Tibial nerve (tissue), 4 donors: ENCODE measurements around the gene TRIM62. TPM values are rescaled to one million over a fixed set of nuclear protein-coding genes. Genes with fewer than 3 reads are reported as not detected.

ENCODE experiments used
- DNase-seq, 2 donors: peaks; one replicate each; pipeline ENCODE4 v3.0.0-alpha.2; 2019; ENCODE audit warnings: low spot score in 2 of 2
- H3K27ac ChIP-seq, 4 donors: fragments of 200-600 bp; sonication (generic) in 3 of 4; one replicate each; pipeline ENCODE4 v1.5.1; 2017 to 2019; ENCODE audit warnings: mild to moderate bottlenecking in 1 of 4
- H3K27me3 ChIP-seq, 2 donors: fragments of 200-600 bp; sonication (generic) in 1 of 2; one replicate each; pipeline versions ENCODE4 v1.5.1 to v1.6.0; 2017 to 2019
- H3K36me3 ChIP-seq, 3 donors: fragments of 200-600 bp; sonication (generic); one replicate each; pipeline ENCODE4 v1.5.1; 2018 to 2019
- H3K4me1 ChIP-seq, 4 donors: fragments of 200-600 bp; sonication (generic) in 3 of 4; one replicate each; pipeline ENCODE4 v1.5.1; 2017 to 2019
- H3K4me3 ChIP-seq, 4 donors: fragments of 200-600 bp; sonication (generic) in 3 of 4; one replicate each; pipeline ENCODE4 v1.5.1; 2017 to 2019; ENCODE audit warnings: mild to moderate bottlenecking in 1 of 4, moderate library complexity in 1 of 4
- H3K9me3 ChIP-seq, 4 donors: fragments of 200-600 bp; sonication (generic) in 3 of 4; one replicate each; pipeline ENCODE4 v1.5.1; 2017 to 2019
- CTCF ChIP-seq, 5 experiments: fragments of 200-600 bp in 3 of 5; fragments of 450-650 bp in 2 of 5; sonication (generic) in 3 of 5; IDR thresholded peaks; one replicate each; pipeline ENCODE4 v1.5.1; 2016 to 2019; ENCODE audit warnings: antibody characterized with exemption in 5 of 5, mild to moderate bottlenecking in 3 of 5, moderate library complexity in 2 of 5
- EP300 ChIP-seq, 2 donors: sonication (generic); formaldehyde crosslinking; IDR thresholded peaks; one replicate each; pipeline ENCODE4 v1.6.1; 2017; ENCODE audit warnings: antibody characterized with exemption in 2 of 2, mild to moderate bottlenecking in 1 of 2
- POLR2A ChIP-seq, 2 donors: fragments of 450-650 bp; IDR thresholded peaks; one replicate each; pipeline ENCODE4 v1.6.1; 2017; ENCODE audit warnings: antibody characterized with exemption in 2 of 2, mild to moderate bottlenecking in 2 of 2, moderate library complexity in 2 of 2
- WGBS, 2 donors: methylation state at CpG; one replicate each; pipeline ENCODE4 v1.1.5; 2018; 5-methylcytosine and 5-hydroxymethylcytosine counted together
- total RNA-seq, 4 donors: library from RNA; depleted of rRNA; stranded (reverse); fragments of >200 nt; gene quantifications; one replicate each; pipeline ENCODE4 v1.1.0, GENCODE V29; 2016

TRIM62 gene
- total RNA-seq, 4 donors from 2014 or later: 11.1 to 14.9 (median 12.2) TPM

GRCh38 chr1:33206340-33206739 is 24.5 kb upstream of the TRIM62 start:
- no peaks in the 10 kb centered on the region for H3K4me1 ChIP-seq
- WGBS, 2 donors: 74 to 89% methylated on average over 2 of the region's 2 CpGs
- no peak for DNase-seq
- no peak overlapping the region for H3K4me3 ChIP-seq
- H3K27me3 ChIP-seq: no peaks in the 10 kb centered on the region
- no peaks in the 10 kb centered on the region for H3K36me3 ChIP-seq
- H3K9me3 ChIP-seq: no peaks in the 10 kb centered on the region
- no peak overlapping the region for H3K27ac ChIP-seq
- TF ChIP-seq POLR2A (IDR thresholded peaks at IDR 0.05) (no peak), CTCF (IDR thresholded peaks at IDR 0.05) (no peak), EP300 (IDR thresholded peaks at IDR 0.05) (no peak)

GRCh38 chr1:33195556-33195955 is 13.7 kb upstream of the TRIM62 start:
- WGBS, 2 donors: 59 to 72% methylated on average over 2 of the region's 2 CpGs
- peaks cover 0 to 5% of the 10 kb centered on the region in 2 donors for H3K27me3 ChIP-seq

GRCh38 chr1:33191731-33192275 is 10.0 kb upstream of the TRIM62 start:
- Histone ChIP-seq H3K4me1 (no peaks in the 10 kb centered on the region), H3K4me3 (no peak overlapping the region), H3K27me3 (no peaks in the 10 kb centered on the region), H3K36me3 (no peaks in the 10 kb centered on the region), H3K9me3 (no peaks in the 10 kb centered on the region), H3K27ac (no peak overlapping the region)
- DNase-seq: no peak
- 83 to 92% methylated on average over 2 of the region's 2 CpGs for WGBS, 2 donors
- TF ChIP-seq POLR2A (IDR thresholded peaks at IDR 0.05) (no peak), EP300 (IDR thresholded peaks at IDR 0.05) (no peak), CTCF (IDR thresholded peaks at IDR 0.05) (no peak)

More at GRCh38 chr1:33195556-33195955, 13.7 kb upstream of the TRIM62 start:
- H3K36me3 ChIP-seq: no peaks in the 10 kb centered on the region
- no peak for TF ChIP-seq EP300 (IDR thresholded peaks at IDR 0.05)
- no peak for TF ChIP-seq CTCF (IDR thresholded peaks at IDR 0.05)
- H3K4me1 ChIP-seq: no peaks in the 10 kb centered on the region
- no peak overlapping the region for H3K4me3 ChIP-seq
- no peak for DNase-seq
- H3K9me3 ChIP-seq: no peaks in the 10 kb centered on the region
- no peak overlapping the region for H3K27ac ChIP-seq

- Histone ChIP-seq H3K4me3 (no peak overlapping the region), H3K27me3 (no peaks in the 10 kb centered on the region), H3K27ac (no peak overlapping the region), H3K4me1 (no peaks in the 10 kb centered on the region), H3K36me3 (no peaks in the 10 kb centered on the region), H3K9me3 (no peaks in the 10 kb centered on the region)
- no peak for TF ChIP-seq POLR2A (IDR thresholded peaks at IDR 0.05)
- TF ChIP-seq CTCF (IDR thresholded peaks at IDR 0.05): no peak
- TF ChIP-seq EP300 (IDR thresholded peaks at IDR 0.05): no peak
- no peak for DNase-seq
- 52 to 73% methylated on average over 2 of the region's 2 CpGs for WGBS, 2 donors
Measured at GRCh38 chr1:33190701-33191100, 8.9 kb upstream of the TRIM62 start.

GRCh38 chr1:33188572-33189275 is 6.9 kb upstream of the TRIM62 start:
- 57 to 65% methylated on average over 6 of the region's 6 CpGs for WGBS, 2 donors
- H3K4me3 ChIP-seq: no peak overlapping the region
- H3K4me1 ChIP-seq: no peaks in the 10 kb centered on the region
- no peaks in the 10 kb centered on the region for H3K36me3 ChIP-seq
- no peaks in the 10 kb centered on the region for H3K27me3 ChIP-seq
- no peaks in the 10 kb centered on the region for H3K9me3 ChIP-seq
- H3K27ac ChIP-seq: no peak overlapping the region
- TF ChIP-seq POLR2A (IDR thresholded peaks at IDR 0.05): no peak
- TF ChIP-seq EP300 (IDR thresholded peaks at IDR 0.05): no peak
- no peak for TF ChIP-seq CTCF (IDR thresholded peaks at IDR 0.05)
- DNase-seq: no peak
